Anterior cingulate cortex (tissue), 58 donors: ENCODE results near the gene MACO1.
"Not testable (repeated sequence)": the region's sequence is repeated elsewhere in the genome, so short reads cannot be mapped to it uniquely, and the experiment has no call there.

Experiments used
- DNase-seq, 58 donors: peaks; one replicate each; lab custom pipeline; 2025; lab: John Stamatoyannopoulos, UW

The MACO1 gene

GRCh38 chr1:25430073-25430966 is at the start of gene MACO1:
TSS of gene MACO1 (plus strand) at chr1:25430897. CDS start at chr1:25431099, 202 bp downstream.
- peak; percentile 73 to 99 (median 97) for DNase-seq

- DNase-seq = not testable (repeated sequence)
Measured at GRCh38 chr1:25382543-25382942, 48.2 kb upstream of the MACO1 start.

GRCh38 chr1:25383090-25383489 is 47.6 kb upstream of the MACO1 start:
- DNase-seq = peak in 2 of 58 donors; percentile 2 to 4

- not testable (repeated sequence) for DNase-seq
Measured at GRCh38 chr1:25383875-25384274, 46.8 kb upstream of the MACO1 start.

GRCh38 chr1:25387096-25387495 is 43.6 kb upstream of the MACO1 start:
- not testable (repeated sequence) for DNase-seq

- DNase-seq = not testable (repeated sequence)
Measured at GRCh38 chr1:25388691-25389090, 42.0 kb upstream of the MACO1 start.

- DNase-seq = not testable (repeated sequence)
Measured at GRCh38 chr1:25389721-25390120, 41.0 kb upstream of the MACO1 start.

- no peak for DNase-seq
Measured at GRCh38 chr1:25392841-25393240, 37.9 kb upstream of the MACO1 start.

- DNase-seq = not testable (repeated sequence)
Measured at GRCh38 chr1:25397549-25397948, 33.1 kb upstream of the MACO1 start.

- not testable (repeated sequence) for DNase-seq
Measured at GRCh38 chr1:25398079-25398478, 32.6 kb upstream of the MACO1 start.

GRCh38 chr1:25402947-25403803 is 27.5 kb upstream of the MACO1 start:
- peak in 19 of 58 donors; percentile 1 to 42 (median 5) for DNase-seq

- not testable (repeated sequence) for DNase-seq
Measured at GRCh38 chr1:25405731-25406305, 24.9 kb upstream of the MACO1 start.

GRCh38 chr1:25409641-25410427 is 20.9 kb upstream of the MACO1 start:
- DNase-seq = not testable (repeated sequence)

GRCh38 chr1:25412872-25413623 is 17.6 kb upstream of the MACO1 start:
- not testable (repeated sequence) for DNase-seq

- DNase-seq = not testable (repeated sequence)
Measured at GRCh38 chr1:25414157-25414556, 16.5 kb upstream of the MACO1 start.

GRCh38 chr1:25414578-25414977 is 16.1 kb upstream of the MACO1 start:
- not testable (repeated sequence) for DNase-seq

- DNase-seq = not testable (repeated sequence)
Measured at GRCh38 chr1:25417280-25417679, 13.4 kb upstream of the MACO1 start.

- not testable (repeated sequence) for DNase-seq
Measured at GRCh38 chr1:25419339-25419738, 11.4 kb upstream of the MACO1 start.

- DNase-seq = not testable (repeated sequence)
Measured at GRCh38 chr1:25420715-25421114, 10.0 kb upstream of the MACO1 start, which contains the start of gene RHCE. TSS of gene RHCE (minus strand) at chr1:25420825. CDS start at chr1:25420786, 39 bp downstream.
